Smooth muscle cell (in vitro differentiated cells): ENCODE results near the gene SYMPK. TPM values are rescaled to one million over a fixed set of nuclear protein-coding genes. Genes with fewer than 3 reads are reported as not detected.

Experiments used
- DNase-seq: peaks from one replicate; lab custom pipeline; 2025; ENCODE audit not compliant: unreplicated experiment; lab: John Stamatoyannopoulos, UW
- H2AFZ ChIP-seq: fragments of 200-600 bp; sonication (generic); 2 replicates; pipeline ENCODE4 v1.6.0; 2016; ENCODE audit warnings: antibody characterized with exemption, low read depth, mild to moderate bottlenecking
- H3F3A ChIP-seq: fragments of 200-600 bp; sonication (generic); 2 replicates; pipeline ENCODE4 v1.6.0; 2017; ENCODE audit warnings: antibody characterized with exemption, low read depth
- H3K27ac ChIP-seq: fragments of 200-600 bp; sonication (generic); 2 replicates; pipeline ENCODE4 v1.5.1; 2016; ENCODE audit warnings: low read depth, mild to moderate bottlenecking
- H3K27me3 ChIP-seq: fragments of 200-600 bp; sonication (generic); 2 replicates; pipeline ENCODE4 v1.6.1; 2016; ENCODE audit warnings: low read depth, mild to moderate bottlenecking
- H3K36me3 ChIP-seq: fragments of 200-600 bp; sonication (generic); 2 replicates; pipeline ENCODE4 v1.5.1; 2016; ENCODE audit warnings: low read depth
- H3K4me1 ChIP-seq: fragments of 200-600 bp; sonication (generic); 2 replicates; pipeline ENCODE4 v1.5.1; 2016; ENCODE audit warnings: low read depth
- H3K4me2 ChIP-seq: fragments of 200-600 bp; sonication (generic); 2 replicates; pipeline ENCODE4 v1.6.0; 2016; ENCODE audit warnings: mild to moderate bottlenecking
- H3K4me3 ChIP-seq: fragments of 200-600 bp; sonication (generic); 2 replicates; pipeline ENCODE4 v1.5.1; 2016; ENCODE audit warnings: mild to moderate bottlenecking
- H3K79me2 ChIP-seq: fragments of 200-600 bp; sonication (generic); 2 replicates; pipeline ENCODE4 v1.6.0; 2016; ENCODE audit warnings: low read depth, mild to moderate bottlenecking
- H3K9ac ChIP-seq: fragments of 200-600 bp; sonication (generic); 2 replicates; pipeline ENCODE4 v1.6.0; 2016; ENCODE audit warnings: low read depth
- H3K9me3 ChIP-seq: fragments of 200-600 bp; sonication (generic); replicated peaks from 2 replicates; pipeline ENCODE4 v1.5.1; 2016; ENCODE audit warnings: low read depth
- H4K20me1 ChIP-seq: fragments of 200-600 bp; sonication (generic); 2 replicates; pipeline ENCODE4 v1.6.0; 2016; ENCODE audit warnings: low read depth
- WGBS: methylation state at CpG from one replicate; pipeline ENCODE4 v1.1.7; 2016; ENCODE audit warnings: low lambda C conversion rate; 5-methylcytosine and 5-hydroxymethylcytosine counted together
- polyA plus RNA-seq: library from polyadenylated mRNA; unstranded; fragments of >200 nt; fragmentation: Nextera tagmentation; extraction: Ambion mirVana; gene quantifications from 2 replicates; pipeline ENCODE4 v1.2.1, GENCODE V29; 2016
- total RNA-seq: library from RNA; depleted of rRNA; stranded (reverse); fragments of >200 nt; gene quantifications from 2 replicates; pipeline ENCODE4 v1.2.3, GENCODE V29; 2014
- TF ChIP-seq, protein P1 (sequence below): fragments of 200-600 bp; sonication (generic); IDR thresholded peaks from 2 replicates; pipeline ENCODE4 v1.5.1; 2017; ENCODE audit warnings: borderline replicate concordance, mild to moderate bottlenecking, antibody characterized with exemption; ENCODE audit not compliant: insufficient read depth, poor library complexity, severe bottlenecking

SYMPK gene
- total and polyA plus RNA-seq, 2 experiments from 2014 or later, result 28.6 to 30.9 TPM

DNA sequence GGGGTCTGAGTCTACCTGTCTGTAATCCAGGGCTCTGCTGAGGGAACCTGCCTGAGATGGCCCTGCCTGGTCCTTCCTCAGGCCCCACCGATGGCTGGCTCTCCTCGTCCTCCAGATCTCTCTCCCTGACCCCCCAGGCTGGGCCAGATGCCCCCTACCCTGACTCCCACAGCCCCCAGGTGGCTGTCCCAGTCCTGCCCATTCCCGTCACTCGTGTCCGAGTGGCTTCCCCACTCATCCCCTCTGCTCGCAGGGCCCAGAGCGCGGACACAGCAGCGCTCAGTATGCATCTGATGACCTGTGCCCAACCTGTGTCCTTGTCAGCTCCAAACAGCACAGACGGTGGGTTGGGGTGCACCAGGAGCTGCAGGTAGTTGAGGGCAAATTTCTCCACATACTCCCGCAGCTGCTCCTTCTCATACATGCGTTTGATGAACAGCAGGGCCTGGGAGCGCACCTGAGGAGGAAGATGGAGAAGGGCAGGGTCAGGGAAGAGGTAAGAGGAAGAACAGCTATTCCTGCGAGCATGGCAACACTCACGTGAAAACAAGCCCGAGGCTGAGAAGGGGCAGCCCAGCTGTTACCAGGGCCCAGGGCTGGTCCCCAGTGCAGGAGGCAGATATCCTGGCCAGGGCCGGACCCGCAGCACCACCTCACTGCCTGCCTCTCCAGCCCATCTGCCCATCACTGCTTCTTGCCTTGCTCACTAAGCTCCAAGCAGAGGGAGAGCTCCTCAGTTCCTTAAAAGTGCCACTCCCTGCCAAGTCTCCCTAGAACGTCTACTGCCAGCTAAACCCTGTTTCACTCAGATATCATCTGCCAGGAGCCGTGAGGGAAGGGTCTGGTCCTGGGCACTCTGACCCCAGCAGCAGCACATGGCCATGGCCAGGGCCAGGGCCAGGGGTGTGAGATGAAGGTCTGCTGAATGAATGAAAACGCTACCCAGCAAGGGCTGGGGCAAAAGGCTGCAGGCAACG, 36.7 kb downstream of the SYMPK start:
- no peak overlapping the region for H3K9ac ChIP-seq
- H3K27ac ChIP-seq, result no peak overlapping the region
- no peaks in the 10 kb centered on the region for H4K20me1 ChIP-seq
- H3K27me3 ChIP-seq, result no peaks in the 10 kb centered on the region
- H3K9me3 ChIP-seq, result no peaks in the 10 kb centered on the region
- no peak for DNase-seq
- WGBS, result 93% methylated on average over 21 of the region's 22 CpGs
- H3K4me1 ChIP-seq, result no peaks in the 10 kb centered on the region
- H2AFZ ChIP-seq, result no peak overlapping the region
- no peaks in the 10 kb centered on the region for H3K36me3 ChIP-seq
- no peak overlapping the region for H3K4me3 ChIP-seq
- TF ChIP-seq, protein P1, sequence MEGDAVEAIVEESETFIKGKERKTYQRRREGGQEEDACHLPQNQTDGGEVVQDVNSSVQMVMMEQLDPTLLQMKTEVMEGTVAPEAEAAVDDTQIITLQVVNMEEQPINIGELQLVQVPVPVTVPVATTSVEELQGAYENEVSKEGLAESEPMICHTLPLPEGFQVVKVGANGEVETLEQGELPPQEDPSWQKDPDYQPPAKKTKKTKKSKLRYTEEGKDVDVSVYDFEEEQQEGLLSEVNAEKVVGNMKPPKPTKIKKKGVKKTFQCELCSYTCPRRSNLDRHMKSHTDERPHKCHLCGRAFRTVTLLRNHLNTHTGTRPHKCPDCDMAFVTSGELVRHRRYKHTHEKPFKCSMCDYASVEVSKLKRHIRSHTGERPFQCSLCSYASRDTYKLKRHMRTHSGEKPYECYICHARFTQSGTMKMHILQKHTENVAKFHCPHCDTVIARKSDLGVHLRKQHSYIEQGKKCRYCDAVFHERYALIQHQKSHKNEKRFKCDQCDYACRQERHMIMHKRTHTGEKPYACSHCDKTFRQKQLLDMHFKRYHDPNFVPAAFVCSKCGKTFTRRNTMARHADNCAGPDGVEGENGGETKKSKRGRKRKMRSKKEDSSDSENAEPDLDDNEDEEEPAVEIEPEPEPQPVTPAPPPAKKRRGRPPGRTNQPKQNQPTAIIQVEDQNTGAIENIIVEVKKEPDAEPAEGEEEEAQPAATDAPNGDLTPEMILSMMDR, result no peak
- H3K79me2 ChIP-seq, result no peaks in the 10 kb centered on the region
- no peaks in the 10 kb centered on the region for H3F3A ChIP-seq
- no peak overlapping the region for H3K4me2 ChIP-seq

DNA sequence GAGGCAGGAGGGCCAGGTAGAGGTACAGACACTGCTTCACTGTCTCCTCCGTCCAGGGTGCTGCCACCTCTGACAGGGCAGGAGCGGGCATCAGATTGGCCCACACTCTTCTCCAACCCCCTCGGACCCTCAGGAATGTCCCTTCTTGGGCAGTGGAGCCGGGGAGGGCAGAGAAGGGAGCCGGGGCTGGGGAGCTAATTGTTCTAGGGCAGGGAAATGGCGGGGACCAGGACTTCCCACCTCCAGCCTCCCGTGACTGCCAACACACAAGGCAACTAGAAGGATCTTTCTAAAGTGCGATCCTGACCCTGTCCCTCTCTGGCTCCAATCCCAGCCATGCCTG, 37.7 kb downstream of the SYMPK start:
- TF ChIP-seq, protein P1, result no peak
- Histone ChIP-seq H4K20me1 (no peaks in the 10 kb centered on the region), H3K36me3 (no peaks in the 10 kb centered on the region), H3K9ac (no peak overlapping the region), H3K4me2 (no peak overlapping the region), H3K79me2 (no peaks in the 10 kb centered on the region), H3K4me1 (no peaks in the 10 kb centered on the region), H3K9me3 (no peaks in the 10 kb centered on the region), H3K27ac (no peak overlapping the region), H3K27me3 (no peaks in the 10 kb centered on the region), H3K4me3 (no peak overlapping the region), H2AFZ (no peak overlapping the region), H3F3A (no peaks in the 10 kb centered on the region)
- 99% methylated on average over 8 of the region's 8 CpGs for WGBS
- no peak for DNase-seq

DNA sequence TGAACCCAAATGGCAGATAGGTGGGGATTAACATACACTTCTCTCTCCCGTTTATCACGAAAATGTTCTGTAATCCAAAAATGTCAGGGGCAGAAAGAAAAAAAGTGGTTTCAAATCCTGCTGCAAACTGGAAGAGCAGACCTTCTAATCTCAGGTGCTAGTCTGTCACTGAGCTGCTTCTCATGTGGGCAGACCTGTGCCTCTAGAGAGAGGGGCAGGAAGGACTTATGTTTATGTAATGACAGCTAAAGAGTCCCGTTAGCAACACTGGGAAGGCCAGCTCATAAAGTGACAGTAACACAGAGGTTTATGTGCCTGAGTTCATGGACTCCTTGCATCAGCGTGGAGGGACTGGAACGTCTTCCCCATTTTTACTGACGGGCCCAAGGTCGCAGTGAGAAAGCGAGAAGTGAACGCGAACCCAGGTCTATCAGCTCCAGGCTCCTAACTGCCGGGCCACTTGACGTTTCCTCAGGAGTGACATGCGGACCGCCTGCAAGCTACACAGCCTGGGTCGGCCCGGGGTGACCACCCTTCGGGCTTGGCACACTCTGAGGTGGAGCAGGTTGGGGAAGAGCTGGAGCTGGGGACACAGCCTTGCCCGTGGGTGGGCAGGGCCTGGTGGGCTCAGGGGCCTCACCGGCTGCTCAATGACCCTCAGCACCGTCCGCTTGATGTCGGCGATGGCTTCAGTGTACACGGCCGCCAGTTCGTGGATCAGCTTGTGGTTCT, 38.2 kb downstream of the SYMPK start:
- no peak overlapping the region for H3K4me2 ChIP-seq
- H3K79me2 ChIP-seq, result no peaks in the 10 kb centered on the region
- no peaks in the 10 kb centered on the region for H4K20me1 ChIP-seq
- no peak overlapping the region for H3K27ac ChIP-seq
- no peaks in the 10 kb centered on the region for H3K9me3 ChIP-seq
- no peak overlapping the region for H3K4me3 ChIP-seq
- H3K4me1 ChIP-seq, result no peaks in the 10 kb centered on the region
- TF ChIP-seq, protein P1, result no peak
- no peak overlapping the region for H2AFZ ChIP-seq
- H3F3A ChIP-seq, result no peaks in the 10 kb centered on the region
- H3K9ac ChIP-seq, result no peak overlapping the region
- H3K36me3 ChIP-seq, result no peaks in the 10 kb centered on the region
- WGBS, result 94% methylated on average over 26 of the region's 26 CpGs
- H3K27me3 ChIP-seq, result no peaks in the 10 kb centered on the region
- DNase-seq, result no peak
